Choroid plexus epithelial cell (primary cell): ENCODE results near the gene PRKRA.

Experiments used
- DNase-seq: peaks from one replicate; pipeline ENCODE4 v3.0.0-alpha.2; 2010; ENCODE audit warnings: low read depth
- H3K4me3 ChIP-seq: 2 replicates; pipeline ENCODE4 v1.5.1; 2011; ENCODE audit warnings: low read depth, mild to moderate bottlenecking, control low read depth, low read length, moderate library complexity
- TF ChIP-seq, protein P1 (sequence below): conservative IDR thresholded peaks from 2 replicates; pipeline ENCODE4 v1.5.1; 2011; ENCODE audit warnings: low read depth, mild to moderate bottlenecking, control low read depth, inconsistent platforms, low read length, moderate library complexity

PRKRA gene

DNA sequence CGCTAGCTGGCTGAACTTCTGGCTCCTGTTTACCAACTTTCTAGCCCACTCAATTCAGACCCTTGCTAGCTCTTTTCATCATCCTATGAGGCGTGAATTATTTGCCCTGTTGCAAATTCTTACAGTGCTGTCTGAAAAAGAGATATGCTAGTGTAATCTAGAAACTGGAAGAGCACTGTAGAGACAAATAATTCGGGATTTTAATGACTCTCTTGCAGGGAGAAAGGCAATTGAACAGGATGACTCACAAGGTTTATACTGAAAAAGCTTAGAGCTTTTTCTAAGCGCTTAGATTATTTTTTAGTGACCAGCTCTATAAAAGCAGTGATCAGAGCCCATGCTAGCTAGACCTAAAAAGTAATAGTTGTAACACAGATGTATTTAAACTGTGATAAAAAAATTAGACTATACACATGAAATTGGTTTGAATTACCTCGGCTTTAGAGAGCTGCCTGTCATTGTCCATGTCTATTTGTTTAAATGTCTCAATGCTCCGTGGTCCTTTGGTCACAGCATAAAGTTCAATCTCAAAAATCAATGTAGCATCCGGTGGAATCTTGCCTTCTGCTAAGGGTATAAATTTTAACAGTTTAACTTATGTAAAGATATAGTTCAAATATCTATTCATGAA, 18.4 kb upstream of the PRKRA start:
- H3K4me3 ChIP-seq = no peak overlapping the region
- no peak for DNase-seq
- TF ChIP-seq, protein P1, sequence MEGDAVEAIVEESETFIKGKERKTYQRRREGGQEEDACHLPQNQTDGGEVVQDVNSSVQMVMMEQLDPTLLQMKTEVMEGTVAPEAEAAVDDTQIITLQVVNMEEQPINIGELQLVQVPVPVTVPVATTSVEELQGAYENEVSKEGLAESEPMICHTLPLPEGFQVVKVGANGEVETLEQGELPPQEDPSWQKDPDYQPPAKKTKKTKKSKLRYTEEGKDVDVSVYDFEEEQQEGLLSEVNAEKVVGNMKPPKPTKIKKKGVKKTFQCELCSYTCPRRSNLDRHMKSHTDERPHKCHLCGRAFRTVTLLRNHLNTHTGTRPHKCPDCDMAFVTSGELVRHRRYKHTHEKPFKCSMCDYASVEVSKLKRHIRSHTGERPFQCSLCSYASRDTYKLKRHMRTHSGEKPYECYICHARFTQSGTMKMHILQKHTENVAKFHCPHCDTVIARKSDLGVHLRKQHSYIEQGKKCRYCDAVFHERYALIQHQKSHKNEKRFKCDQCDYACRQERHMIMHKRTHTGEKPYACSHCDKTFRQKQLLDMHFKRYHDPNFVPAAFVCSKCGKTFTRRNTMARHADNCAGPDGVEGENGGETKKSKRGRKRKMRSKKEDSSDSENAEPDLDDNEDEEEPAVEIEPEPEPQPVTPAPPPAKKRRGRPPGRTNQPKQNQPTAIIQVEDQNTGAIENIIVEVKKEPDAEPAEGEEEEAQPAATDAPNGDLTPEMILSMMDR = no peak

DNA sequence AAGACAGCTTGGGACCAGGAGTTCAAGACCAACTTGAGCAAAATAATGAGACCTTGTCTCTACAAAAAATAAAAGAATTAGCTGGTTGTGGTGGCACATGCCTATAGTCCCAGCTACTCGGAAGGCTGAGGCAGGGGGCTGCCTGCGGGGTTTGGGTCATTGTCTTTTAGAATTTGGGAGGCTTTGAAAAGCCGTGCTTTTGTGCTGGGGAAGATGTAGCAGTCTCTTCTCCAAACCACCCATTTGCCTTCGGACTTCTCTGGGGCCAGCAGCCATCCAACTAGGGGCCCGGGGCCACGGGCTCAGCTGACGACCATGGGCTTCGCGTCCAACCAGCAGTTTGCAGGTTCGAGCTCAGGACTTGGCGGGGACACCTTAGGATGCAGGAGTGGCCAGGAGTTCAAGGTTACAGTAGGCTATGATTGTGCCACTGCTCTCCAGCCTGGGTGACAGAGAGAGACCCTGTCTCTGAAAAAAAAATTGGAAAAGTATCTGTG, 6.5 kb upstream of the PRKRA start:
- no peak for DNase-seq
- no peak overlapping the region for H3K4me3 ChIP-seq
- TF ChIP-seq, protein P1 = no peak

DNA sequence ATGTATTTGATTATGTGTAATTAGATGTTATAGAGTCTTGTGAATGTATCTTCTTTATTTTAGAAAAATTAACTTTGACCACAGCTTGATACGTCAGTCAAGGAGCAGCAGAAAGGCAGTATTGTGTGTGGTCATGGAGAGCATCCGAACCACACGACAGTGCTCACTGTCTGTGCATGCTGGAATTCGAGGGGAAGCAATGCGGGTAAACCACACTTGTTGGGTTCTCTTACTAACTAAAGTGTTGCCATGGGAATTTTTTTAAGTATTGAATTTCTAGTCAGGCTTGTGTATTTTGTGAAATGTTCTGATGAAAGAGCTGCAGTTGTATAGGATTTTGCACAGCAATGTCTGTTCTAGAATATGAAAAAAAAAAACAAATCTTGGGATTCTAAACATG, 5.0 kb upstream of the PRKRA start:
- DNase-seq = no peak
- H3K4me3 ChIP-seq = no peak overlapping the region
- TF ChIP-seq, protein P1 = no peak

DNA sequence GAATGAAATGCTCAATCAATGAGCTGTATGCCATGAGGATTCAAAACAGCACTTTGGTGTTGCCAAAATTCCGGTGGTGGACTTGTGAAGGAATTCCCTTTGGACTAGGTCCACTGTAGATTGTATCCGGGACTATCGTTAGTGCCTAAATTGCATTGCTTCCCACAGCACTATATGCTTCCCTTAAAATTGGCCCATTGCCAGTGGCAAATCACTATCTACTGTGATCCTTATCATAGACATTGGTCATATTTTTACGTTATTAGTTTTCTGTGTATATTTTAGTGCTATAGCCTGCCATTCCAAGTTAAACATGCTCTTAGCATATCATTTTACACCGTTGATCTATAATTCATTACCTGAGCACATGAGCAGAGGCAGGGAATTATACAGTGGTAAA, 1.9 kb upstream of the PRKRA start:
- DNase-seq = no peak
- TF ChIP-seq, protein P1 = no peak
- H3K4me3 ChIP-seq = no peak overlapping the region

DNA sequence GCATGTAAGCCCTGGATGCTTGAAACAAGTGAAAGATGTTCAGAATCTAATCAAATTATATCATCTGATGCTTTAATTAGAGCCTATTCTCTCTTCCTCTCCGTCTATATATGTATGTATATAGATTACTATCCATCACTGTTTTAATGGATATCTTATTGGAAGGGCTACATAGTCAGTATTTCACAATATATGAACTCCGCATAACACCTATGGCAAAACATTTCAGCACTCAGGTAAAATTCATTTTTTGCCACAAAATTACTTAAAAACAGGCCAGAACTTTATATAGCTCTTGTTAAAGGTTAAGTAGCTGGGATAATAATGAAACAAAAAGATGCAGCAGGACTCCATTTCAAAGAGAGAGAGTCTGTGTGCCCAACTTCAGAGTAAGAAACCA, 1.4 kb upstream of the PRKRA start:
- DNase-seq = no peak
- TF ChIP-seq, protein P1 = no peak
- no peak overlapping the region for H3K4me3 ChIP-seq

DNA sequence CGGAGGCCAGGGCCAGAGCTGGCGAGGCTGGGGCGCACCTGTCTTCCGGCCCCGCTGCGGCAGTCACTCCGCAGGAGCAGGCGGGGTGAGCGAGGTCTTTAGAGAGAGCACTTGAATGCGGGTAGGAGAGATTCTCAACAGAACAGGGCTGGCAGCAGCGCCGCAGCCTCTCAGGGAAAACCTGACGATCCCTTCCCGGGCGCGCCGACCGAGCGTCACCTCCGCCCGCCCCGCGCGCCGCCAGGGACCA, 526 bp downstream of the PRKRA start:
- peak overlapping the region; percentile 96 for H3K4me3 ChIP-seq
- TF ChIP-seq, protein P1 = no peak
- DNase-seq = no peak

DNA sequence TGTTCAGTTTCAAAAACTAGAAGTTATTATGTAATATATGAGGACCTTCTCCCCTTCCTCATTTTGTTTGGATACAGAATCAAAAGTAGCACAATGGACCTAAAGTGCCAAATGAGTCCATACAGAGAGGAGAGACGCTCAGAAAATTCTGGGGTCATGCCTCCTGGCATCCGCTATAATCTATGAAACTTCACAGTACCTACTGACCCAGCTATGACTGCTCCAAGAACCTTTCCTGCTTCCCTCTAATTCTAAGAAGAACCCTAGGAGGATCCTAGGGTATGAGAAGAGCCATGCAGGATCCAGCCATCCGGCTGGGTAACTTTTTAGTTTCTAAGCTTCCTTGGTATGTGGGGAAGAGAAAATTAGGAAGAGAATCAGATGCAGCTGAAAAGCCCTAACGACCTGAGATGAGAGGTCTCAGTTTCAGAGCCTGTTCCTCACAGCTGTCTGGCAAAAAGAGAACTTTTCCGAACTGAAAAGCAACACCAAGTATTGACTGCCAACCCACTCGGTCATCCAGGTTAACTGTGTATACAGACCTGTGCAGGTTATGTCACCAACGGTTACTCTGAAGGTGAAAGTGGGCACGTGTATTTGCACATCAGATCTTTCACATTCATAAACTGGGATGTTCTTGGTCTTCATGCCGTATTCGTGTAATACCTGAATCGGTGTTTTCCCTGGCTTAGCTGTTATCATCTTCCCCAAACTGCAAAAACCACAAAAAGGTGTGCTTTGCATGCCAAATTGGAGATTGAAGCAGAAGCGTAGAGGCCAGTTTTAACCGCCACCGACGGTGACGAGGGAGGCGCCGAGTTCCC, 1.1 kb downstream of the PRKRA start:
- peak; percentile 16 for DNase-seq
- peak overlapping the region; percentile 96 for H3K4me3 ChIP-seq
- TF ChIP-seq, protein P1 = no peak
